GM12891 (cell line): Measurements from ENCODE around the gene USP48.

Source experiments
- DNase-seq: peaks from one replicate; pipeline ENCODE4 v3.0.0; 2011; ENCODE audit warnings: low spot score; ENCODE audit not compliant: insufficient read length
- FAIRE-seq: peaks from 2 replicates; lab custom pipeline; 2011; peaks lifted over from hg19 to GRCh38; lab: Jason Lieb, UNC
- PAX5 ChIP-seq: IDR thresholded peaks from 2 replicates; pipeline ENCODE4 v1.6.1; 2011; ENCODE audit warnings: low read length, moderate library complexity, mild to moderate bottlenecking; ENCODE audit not compliant: insufficient read depth, severe bottlenecking
- POLR2A ChIP-seq: IDR thresholded peaks from 2 replicates; pipeline ENCODE4 v1.6.1; 2011; ENCODE audit warnings: low read depth, low read length, control low read depth
- POLR2AphosphoS5 ChIP-seq: IDR thresholded peaks from 2 replicates; pipeline ENCODE4 v1.6.1; 2011; ENCODE audit warnings: low read depth, low read length, control low read depth
- POU2F2 ChIP-seq: IDR thresholded peaks from 2 replicates; pipeline ENCODE4 v1.6.1; 2011; ENCODE audit warnings: low read depth, mild to moderate bottlenecking, control low read depth, low read length, moderate library complexity
- SPI1 ChIP-seq: IDR thresholded peaks from 2 replicates; pipeline ENCODE4 v1.6.1; 2011; ENCODE audit warnings: low read depth, low read length, control low read depth
- TAF1 ChIP-seq: IDR thresholded peaks from 2 replicates; pipeline ENCODE4 v1.6.1; 2011; ENCODE audit warnings: low read depth, low read length, control low read depth

Gene USP48

DNA sequence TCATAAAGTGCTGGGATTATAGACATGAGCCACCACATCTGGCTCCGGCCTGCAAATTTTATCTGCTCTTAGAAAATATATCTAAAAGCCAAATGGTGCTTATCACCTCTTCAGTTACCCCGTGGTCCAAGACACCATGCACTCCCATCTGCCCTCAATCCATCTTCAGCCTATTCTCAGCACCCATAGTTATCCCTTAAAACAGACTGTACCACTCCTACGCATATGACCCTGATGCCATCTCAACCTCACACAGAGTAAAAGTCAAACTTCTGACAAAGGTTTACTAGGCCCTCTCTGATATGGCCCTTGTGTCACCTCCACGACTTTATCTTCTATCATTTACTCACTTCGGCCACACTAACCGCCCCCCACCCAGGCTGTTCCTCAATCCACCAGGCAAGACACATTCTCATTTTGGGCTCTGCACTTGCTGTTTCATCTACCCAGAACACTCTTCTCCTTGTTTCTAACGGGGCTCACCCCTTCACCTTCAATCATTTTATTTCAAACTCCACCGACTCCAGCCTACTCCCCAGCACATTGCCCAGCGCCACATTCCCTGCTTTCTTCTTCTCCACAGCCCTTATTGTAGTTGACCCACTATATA, 33.0 kb downstream of the USP48 start:
- TF ChIP-seq SPI1 (no peak), TAF1 (no peak), POLR2AphosphoS5 (no peak), PAX5 (no peak), POLR2A (no peak), POU2F2 (no peak)
- FAIRE-seq (no peak), DNase-seq (no peak)

DNA sequence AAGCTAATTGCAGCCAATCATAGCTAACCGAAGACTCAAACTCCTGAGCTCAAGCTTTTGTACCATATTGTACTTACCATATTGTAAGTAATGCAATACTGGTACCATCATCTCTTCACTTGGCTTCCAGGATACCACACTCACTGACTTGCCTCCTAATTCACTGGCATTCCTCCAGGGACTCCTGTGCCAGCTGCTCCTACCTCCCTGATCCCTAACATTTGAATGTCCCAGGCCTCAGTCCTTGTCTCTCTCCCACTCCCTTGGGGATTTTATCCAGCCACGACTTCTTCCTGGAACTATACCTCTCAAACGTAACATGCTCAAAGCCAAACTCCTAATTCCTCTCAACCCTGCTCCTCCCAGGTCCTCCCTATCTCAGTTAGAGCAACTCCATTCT, 33.8 kb downstream of the USP48 start:
- TF ChIP-seq PAX5 (no peak), TAF1 (no peak), POLR2AphosphoS5 (no peak), POU2F2 (no peak), SPI1 (no peak), POLR2A (no peak)
- DNase-seq: no peak
- no peak for FAIRE-seq

DNA sequence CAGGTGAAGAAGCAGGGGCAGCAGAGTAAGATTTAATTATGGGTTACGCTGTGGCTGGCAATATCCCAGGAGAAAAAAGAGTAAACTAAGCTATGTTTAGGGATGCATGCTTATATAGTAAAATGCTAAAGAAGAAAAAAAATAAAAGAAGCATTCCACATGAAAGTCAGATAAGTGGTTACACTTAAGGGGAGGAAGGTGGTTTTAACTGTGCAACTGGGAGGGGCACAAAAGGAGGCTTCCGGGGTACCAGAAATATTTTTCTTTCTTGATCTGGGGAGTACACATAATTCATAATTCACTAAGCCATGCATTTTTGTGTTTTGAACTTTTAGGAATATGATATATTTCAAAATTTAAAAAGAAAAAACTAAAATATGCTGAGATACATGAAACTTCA, 39.5 kb downstream of the USP48 start:
- DNase-seq (no peak), FAIRE-seq (no peak)
- no peak for TF ChIP-seq POU2F2
- TF ChIP-seq POLR2A: no peak
- TF ChIP-seq POLR2AphosphoS5: no peak
- TF ChIP-seq TAF1: no peak
- TF ChIP-seq SPI1: no peak

DNA sequence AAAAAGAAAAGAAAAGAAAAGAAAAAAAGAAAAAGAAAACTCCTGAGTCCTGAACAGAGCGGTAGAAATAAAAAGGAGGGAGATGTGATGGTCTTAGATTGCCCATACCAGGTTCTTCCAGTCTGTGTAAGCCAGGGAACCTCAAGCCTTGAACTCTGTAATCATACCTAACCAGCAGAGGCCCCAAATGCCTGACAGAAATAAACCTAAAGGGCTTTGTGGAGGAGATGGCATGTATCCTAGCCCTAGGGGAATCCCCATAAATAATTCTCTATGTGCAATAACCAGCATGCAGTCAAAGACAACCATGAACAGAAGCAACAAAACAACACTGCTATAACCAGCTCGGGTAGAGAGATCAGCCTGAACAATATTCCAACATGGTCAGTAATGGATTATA, 40.4 kb downstream of the USP48 start:
- TF ChIP-seq POLR2A: no peak
- TF ChIP-seq PAX5: no peak
- no peak for TF ChIP-seq POLR2AphosphoS5
- no peak for TF ChIP-seq SPI1
- no peak for TF ChIP-seq POU2F2
- TF ChIP-seq TAF1: no peak
- FAIRE-seq (no peak), DNase-seq (no peak)

DNA sequence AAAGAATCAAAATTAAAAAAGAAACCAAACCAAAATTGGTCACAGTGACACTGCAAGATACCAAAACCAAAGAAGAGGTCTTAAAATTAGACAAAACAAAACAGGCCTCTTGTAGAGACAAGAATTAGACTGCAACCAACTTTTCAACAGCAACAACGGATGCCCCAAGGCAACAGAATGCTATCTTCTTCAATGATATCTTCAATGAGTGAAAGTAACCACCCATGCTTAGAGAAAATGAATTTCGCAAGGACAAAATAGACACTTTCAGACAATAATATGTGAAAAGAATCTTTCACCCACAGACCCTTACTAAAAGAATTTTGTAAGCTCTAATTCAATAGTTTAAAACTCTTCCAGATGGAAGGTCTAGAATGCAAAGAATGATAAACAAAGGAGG, 41.7 kb downstream of the USP48 start:
- no peak for TF ChIP-seq POLR2A
- TF ChIP-seq PAX5: no peak
- TF ChIP-seq POLR2AphosphoS5: no peak
- no peak for TF ChIP-seq SPI1
- FAIRE-seq (no peak), DNase-seq (no peak)

DNA sequence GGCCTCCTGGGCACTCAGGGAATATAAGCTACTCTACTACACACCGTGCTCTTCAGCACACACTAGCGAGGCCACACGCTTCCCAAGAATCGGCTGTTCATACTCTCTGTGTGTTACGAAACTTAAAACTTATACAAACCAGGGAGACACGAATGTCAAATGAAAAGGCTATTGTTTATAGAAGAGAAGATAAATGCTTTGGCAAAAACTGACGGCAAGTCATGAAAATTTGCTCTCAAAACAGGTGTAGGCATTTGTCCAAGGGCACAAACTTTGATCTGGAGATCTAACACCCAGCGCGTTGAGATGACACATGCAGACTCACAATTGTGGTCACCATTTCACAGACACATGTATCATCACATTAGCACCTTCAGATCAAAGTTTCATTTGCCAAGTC, 46.1 kb downstream of the USP48 start:
- FAIRE-seq (no peak), DNase-seq (no peak)
- TF ChIP-seq POLR2AphosphoS5 (no peak), POLR2A (no peak), SPI1 (no peak), TAF1 (no peak), POU2F2 (no peak), PAX5 (no peak)

DNA sequence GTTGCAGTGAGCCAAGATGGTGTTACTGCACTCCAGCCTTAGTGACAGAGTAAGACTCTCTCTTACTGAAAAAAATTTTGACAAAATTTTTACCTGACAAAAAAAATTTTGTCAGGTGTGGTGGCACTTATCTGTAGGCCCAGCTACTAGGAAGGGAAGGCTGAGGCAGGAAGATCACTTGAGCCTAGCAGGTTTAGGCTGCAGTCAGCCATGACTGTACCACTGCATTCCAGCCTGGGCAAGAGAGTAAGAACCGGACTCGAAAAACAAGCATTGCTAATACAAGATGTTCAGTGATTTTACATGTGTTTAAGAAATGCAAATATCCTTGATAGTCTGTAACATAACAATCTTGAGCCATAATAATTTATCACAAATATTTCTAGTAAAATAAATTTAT, 46.9 kb downstream of the USP48 start:
- DNase-seq (no peak), FAIRE-seq (no peak)
- TF ChIP-seq POU2F2 (no peak), POLR2AphosphoS5 (no peak), SPI1 (no peak), PAX5 (no peak), TAF1 (no peak), POLR2A (no peak)

DNA sequence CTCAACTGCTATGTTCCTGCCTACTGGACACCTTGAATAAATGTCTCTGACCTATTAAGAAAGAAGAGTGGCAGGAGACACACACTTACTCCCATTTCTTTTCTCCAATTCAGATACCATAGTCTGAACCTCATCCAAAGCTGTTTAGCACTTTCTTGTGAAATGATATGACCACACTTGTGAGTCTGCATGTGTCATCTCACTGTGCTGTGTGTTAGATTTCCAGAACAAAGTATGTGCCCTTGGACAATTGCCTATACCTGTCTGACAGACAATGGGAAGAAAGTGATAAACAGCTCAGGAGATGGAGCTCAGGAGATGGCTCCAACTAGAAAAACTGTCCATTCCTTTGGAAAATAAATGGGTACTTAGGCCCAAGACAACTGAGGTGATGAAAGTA, 48.4 kb downstream of the USP48 start:
- DNase-seq: no peak
- TF ChIP-seq POLR2AphosphoS5 (no peak), POU2F2 (no peak), POLR2A (no peak)
- no peak for FAIRE-seq

DNA sequence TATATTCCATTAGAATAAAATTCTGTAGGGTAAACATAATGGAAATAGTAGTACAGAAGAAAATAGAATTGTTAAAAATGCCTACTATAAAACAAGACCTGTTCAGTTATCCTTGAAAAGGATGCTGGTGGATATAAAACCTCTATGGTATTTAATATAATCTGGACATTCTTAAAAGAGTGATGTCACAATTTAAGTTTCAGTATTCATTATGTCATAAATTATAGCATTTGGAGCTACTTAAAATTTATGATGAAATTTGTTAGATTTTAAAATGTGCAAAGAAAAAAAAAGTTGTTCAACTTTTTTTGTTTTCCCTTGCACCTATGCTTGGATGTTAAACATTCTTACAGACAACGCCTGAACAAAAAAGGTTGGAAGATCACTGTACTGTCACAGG, 50.3 kb downstream of the USP48 start:
- no peak for TF ChIP-seq PAX5
- DNase-seq (no peak), FAIRE-seq (no peak)

DNA sequence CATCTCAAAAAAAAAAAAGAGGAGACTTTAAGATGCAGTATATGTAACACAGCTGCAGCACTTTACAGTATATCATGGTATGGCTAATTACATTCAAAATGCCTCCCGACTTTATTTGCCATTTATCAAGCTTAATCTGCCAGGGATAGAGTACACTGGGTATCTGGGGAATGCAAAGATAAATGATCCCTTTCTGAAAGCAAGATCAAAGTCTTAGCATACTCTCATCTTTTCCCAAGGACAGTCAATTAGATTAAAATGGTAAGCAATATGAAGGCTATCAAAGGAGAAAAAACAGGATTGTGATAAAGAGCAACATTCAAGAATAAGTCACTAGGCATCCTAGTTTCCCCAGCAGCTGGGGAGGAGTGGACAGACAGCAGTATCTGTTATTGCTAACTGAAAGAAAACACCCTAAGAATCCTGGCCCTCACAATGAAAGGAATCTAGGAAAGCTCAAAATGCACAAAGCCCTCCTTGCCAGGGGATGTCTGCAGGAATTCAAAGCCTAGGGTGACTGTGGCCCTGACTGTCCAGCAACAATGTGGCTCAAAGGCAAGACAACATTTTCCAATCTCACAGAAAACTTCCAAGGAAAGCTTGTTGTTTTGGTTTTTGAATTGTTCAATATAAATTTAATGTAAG, 57.1 kb downstream of the USP48 start:
- DNase-seq (no peak), FAIRE-seq (no peak)
- TF ChIP-seq SPI1 (no peak), TAF1 (no peak), POU2F2 (no peak), POLR2AphosphoS5 (no peak), PAX5 (no peak), POLR2A (no peak)
